IPS DF 19.7 (cell line): ENCODE measurements around the gene RNF25.

ENCODE experiments used
- DNase-seq: peaks from one replicate; pipeline ENCODE4 v3.0.0-alpha.2; 2013; ENCODE audit warnings: low read depth, low spot score

Gene RNF25

DNA sequence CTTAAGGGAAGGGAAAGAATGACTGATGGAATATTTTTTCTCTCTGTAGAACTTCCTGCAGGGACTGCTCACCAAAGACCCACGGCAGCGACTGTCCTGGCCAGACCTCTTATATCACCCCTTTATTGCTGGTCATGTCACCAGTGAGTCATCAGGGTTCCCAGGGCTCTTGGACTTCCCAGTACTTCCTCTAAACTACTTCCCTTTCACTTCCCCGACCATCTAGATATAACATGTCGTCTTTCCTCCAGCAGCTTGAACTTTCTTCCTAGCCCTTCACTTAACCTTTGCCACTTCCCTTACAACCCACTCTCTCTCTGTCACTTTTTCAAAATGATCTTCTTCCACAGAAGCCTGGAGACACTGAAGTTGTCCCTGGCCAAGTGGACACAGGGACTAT, 7.3 kb upstream of the RNF25 start:
- DNase-seq, result no peak

DNA sequence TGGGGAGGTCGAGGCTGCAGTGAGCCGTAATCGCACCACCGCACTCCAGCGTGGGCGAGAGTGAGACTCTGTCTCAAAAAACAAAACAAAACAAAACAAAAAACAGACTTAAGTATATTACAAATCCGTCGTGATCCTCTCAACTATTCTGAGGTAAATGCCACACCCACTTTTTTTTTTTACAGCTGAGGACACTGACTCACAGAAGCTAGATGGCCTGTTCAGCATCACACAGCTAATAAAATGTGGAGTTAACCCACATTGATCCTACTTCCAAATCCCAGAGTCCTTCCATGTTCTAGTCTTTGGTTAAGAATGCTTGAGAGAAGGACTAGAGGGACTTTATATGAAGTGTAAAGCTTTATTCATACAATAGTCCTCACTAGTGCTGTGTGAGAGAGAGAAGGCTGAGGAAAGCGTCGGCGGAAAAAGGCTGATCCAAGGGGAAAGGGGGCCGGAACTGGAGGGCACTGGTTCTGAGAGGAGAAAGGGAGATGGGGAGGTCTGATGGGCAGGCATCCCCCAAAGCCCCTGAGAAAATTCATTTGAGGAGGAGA, 627 bp downstream of the RNF25 start:
- DNase-seq, result no peak

DNA sequence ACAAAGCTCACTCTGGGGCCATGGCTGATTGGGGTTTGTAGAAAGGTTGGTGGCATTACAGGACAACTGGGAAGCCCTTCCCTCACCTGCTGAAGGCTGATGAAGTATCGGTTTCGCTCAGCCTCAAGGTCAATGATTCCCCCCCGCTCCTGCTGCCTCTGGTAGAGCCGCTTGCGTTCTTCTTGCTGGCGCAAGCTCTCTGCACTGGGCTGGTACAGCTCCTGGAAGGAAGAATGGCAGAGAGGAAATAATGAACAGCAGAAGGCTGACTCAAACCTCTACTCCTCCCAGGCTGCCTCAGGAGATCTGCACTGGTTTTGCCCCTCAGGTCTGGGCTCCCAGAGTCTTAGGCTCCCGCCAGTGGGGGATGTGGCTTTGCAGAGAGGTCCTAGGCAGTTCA, 7.1 kb downstream of the RNF25 start:
- no peak for DNase-seq

DNA sequence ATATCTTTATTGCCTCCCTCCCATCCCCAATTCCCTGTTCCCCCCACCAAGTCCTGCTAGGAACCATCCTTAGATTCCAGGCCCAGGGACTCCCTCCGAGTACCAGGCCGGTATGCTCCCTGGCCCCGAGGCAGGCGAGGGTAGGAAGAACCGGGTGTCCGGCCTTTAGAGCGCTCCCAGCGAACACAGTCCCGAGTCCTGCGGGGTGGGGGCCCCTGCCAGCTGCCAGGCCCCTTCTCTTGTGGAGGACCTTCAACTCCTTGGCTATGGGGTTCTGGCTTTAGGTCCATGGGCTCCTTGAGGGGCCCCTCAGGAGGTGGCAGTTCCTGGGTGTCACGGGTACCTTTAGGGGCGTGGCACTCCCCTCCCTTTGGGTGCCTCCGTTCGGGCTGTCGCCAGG, 7.9 kb downstream of the RNF25 start:
- DNase-seq, result no peak

DNA sequence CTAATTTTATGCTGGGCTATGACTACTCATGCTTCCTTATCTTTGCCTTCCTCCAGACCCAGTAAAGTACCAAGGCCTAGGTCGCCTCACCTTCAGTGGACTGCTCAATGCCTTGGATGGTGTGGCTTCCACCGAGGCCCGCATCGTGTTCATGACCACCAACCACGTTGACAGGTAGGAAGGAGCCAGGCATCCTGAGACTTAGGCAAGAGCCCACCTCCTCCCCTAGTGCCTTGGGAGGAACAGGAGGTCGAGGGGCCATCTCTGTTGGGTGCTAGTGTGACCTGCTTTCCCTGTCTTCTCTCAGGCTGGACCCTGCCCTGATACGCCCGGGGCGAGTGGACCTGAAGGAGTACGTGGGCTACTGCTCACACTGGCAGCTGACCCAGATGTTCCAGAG, 9.0 kb downstream of the RNF25 start:
- DNase-seq, result no peak

DNA sequence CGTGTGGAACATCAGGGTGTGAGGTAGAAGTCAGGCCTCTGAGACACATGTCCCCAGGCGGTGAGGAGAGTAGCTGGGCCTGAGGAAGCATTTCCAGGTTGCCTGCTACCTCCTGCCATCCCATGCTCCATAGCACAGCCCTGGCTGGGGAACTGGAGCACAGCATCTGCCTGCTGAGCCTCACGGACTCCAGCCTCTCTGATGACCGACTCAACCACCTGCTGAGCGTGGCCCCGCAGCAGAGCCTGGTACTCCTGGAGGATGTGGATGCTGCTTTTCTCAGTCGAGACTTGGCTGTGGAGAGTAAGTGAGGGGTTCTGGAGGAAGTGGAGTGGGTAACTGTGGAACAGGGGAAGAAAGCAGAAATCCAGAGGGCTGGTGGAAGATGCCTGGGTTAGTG, 9.4 kb downstream of the RNF25 start:
- no peak for DNase-seq

DNA sequence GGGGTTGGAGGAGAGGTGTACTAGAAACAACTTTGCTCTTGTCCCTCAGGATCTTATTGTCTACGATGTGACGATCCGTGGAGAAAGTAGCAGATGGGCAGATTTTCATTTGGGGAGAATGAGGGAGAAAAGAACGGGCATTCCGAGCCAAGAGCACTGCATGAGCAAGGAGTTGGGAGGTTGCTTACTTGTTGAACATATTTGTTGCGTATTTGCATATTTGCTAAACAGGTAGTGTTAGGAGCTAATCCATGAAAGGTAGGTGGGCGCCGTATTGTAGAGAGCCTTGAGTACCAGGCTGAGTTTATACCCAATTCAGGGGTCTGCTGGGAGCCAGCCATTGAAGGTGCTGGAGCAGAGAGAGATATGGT, 11.8 kb downstream of the RNF25 start:
- DNase-seq, result no peak

DNA sequence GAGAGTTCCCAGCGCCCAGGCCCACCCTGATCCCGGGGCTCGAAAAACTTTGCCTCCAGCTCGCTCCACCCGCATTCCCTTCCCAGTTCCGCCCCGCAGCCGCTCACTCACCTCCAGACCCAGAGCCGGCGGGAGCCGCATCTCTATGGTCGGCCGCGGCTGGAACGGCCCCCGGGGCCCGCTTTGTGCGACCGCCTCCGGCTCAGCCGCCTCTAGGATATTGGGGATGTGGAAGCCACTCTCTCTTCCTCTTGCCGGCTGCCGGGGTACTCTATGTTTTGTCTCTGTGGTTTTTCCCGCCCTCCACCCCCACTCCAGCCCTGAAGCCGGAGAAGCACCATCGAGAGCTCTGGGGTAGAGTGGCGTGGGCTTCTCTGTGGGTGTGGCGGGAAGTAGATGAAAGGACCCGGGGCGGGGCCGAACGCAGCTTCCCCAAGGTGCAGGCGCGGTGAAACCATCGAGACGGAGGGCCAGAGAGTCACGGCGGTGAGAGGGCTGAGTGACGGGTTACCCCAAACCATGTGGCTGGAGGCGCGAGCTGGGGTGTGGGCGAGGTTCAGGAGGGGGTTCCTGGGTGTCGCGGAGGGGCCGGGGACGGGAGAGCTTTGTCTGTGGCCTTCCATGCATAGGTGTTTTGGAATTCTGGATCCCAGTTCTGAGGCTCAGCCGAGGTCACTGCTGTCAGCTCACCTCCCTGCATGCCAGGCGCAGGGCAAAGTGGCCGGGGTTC, 12.4 kb downstream of the RNF25 start, which contains the start of the genes BCS1L and ZNF142:
Gene BCS1L (plus strand): TSS at position 426 of the 730 bp plus-strand sequence. CDS start 1,305 bp downstream, outside the sequence.
Gene ZNF142 (minus strand): TSS at position 366 of the 730 bp plus-strand sequence. CDS start 3,194 bp downstream, outside the sequence.
- DNase-seq, result peak; percentile 74

DNA sequence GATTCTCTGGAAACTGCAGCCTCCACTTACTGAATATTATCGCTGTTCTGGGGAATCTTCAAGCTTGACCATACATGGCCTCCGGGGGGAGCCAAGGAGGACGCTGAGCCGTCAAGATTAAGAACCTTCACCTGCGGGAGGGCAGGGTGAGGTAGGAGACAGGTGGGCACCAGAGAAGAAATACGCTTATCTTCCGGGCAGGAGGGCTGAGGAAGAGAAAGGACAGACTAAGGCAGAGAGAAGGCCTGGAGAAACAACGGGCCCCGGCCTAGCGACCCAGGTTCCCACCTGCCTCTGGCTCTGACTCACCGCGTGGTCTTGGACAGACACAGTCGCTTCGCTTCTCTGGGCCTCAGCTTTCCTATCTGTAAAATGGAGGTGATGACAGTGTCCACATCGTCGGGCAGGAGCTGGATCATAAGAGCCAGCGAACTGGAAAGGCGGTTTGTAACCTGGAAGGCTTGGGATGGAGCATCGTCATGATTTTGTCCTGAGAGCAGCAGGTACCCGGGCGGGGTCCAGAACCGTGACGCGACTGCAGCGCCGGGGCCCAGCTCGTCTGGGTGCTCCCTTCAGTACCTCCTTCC, 13.0 kb downstream of the RNF25 start:
- DNase-seq, result no peak

DNA sequence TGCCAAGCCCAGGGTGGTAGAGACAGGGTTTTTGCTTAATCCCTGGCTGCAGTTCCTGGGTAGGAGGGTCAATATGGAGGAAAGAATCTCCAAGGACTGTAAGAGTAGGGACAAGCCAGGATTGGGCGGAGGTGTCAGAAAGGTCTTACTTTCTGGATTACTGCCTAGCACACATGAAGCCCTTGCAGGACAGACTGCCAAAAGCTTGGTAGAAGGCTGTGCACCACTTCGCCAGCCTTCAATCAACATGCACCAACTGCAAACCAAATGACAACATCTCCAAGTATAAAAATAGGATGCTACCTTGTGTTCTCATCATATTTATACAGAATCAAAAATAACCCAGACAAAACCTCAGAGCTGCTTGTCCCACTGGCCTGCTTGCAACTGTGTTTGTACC, 16.1 kb downstream of the RNF25 start:
- DNase-seq, result no peak

DNA sequence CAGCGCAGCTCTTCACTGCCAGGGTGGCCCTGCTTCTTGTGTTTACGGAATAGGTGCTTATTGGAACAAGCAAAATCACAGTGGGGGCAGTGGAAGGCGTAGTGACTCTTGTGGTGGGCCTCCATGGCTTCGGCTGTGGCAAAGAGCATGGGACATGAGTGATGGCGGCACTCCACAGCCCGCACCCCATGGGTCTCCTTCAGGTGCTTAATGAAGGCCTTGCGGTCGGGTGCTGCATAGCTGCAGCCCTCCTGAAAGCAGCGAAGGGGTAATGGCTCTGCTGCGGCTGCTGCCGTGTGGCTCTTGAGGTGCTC, 23.1 kb downstream of the RNF25 start:
- no peak for DNase-seq

DNA sequence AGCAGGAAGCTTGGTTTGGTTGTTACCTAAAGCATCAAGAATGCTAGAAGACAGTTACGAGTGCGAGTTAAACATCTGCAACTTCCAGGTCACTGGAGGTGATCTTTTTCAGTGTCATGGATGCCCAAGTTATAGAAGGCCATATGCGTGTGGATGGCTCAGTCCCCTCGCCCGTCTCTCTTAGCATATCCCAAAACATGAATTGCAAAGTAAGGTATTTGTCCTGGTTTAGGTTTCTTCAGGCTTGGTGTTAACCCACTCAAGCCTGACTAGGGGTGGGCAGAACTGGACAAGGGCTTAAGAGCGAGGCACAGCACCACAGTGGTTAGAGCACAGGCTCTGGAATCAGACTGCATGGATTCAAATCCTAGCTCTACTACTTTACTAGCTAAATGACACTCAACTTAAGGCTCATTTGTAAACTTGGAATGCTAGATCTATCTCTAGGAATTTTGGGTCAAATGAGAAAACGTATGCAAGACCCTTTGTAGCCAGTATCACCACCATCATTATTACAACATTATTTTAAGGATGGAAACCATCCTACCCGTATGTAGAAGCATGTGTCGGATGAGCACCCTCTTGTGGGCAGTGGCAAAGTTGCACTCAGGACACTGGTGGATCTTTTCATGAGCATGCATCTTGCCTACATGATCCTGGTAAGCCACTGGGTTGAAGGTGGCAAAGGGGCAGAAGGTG, 23.6 kb downstream of the RNF25 start:
- no peak for DNase-seq

DNA sequence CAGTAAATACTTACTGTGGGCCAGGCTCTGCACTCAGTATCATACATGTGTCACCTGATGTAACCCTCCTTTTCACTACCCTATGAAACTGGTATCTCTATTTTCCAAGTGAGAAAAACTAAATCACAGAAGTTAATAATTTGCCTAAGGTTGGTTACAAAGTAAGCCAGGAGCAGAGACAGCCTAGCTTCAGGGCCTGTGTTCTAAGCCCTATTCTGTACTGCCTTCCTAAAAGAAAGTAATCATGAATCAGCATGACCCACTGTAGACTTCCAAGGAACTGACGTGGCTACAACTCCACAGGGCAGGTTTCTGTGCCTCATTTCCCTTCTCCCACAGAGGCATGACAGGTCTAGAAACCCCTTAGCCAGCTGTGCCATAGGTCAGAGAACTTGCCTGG, 26.7 kb downstream of the RNF25 start:
- DNase-seq, result no peak

DNA sequence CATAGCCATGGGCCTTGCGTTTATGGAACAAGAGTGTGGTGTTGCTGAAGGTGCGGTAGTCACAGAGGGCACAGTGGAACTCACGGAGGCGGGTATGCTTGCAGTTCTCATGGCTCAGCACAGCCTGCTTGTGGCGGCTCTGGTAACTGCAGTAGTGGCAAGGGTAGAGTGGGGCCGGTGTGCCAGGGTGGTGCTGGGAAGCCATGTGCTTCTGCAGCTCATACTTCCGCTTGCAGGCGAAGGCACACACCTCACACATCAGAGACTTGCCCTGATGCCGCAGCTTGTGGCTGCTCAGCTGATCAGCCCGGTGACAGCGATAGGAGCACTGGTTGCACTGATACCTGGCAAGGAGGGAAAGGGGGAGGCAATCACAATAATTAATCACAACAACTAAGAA, 27.1 kb downstream of the RNF25 start:
- no peak for DNase-seq

DNA sequence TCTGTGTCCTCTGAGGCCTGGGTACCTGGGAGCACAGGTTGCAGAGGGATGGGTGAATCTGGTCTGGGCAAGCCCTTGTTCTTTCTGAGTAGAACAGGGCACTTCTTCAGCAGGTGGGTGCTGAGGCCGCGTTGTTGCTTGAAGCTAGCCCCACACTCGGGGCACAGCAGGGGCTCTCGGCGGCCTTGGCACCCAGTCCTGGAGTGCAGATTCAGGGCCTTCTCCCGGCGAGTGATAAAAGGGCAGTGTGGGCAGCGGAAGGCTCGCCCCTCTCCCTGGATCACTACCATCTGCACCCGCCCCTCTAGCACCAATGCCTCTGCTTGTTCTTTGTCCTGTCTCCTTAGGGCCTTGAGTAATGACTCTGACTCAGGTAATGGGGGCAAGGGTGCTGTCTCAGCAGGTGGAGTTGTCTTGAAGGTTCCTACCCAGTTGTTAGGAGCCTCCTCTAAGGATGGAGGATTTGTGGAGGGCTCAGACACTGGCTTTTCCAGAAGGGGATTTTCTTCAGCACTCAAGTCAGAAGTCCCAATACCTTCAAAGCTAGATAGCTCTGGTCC, 28.0 kb downstream of the RNF25 start:
- no peak for DNase-seq

DNA sequence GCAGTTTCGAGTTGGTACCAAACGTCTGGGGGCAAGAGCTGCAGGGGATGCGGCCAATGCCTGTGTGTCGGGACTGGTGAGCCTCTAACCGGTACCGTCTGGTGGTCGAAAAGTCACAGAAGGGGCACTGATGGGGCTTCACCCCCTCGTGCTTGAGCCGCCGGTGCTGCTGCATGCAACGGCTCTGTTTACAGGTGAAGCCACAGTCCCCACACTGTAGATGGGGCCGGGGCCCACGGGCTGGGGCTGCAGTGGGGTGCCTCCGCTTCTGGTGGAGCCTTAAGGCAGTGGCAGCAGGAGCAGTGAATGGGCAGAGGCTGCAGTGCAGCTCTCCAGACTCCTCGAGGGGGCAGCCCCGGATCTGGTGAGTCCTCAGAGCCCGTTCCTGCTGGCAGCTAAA, 29.0 kb downstream of the RNF25 start:
- DNase-seq, result no peak

DNA sequence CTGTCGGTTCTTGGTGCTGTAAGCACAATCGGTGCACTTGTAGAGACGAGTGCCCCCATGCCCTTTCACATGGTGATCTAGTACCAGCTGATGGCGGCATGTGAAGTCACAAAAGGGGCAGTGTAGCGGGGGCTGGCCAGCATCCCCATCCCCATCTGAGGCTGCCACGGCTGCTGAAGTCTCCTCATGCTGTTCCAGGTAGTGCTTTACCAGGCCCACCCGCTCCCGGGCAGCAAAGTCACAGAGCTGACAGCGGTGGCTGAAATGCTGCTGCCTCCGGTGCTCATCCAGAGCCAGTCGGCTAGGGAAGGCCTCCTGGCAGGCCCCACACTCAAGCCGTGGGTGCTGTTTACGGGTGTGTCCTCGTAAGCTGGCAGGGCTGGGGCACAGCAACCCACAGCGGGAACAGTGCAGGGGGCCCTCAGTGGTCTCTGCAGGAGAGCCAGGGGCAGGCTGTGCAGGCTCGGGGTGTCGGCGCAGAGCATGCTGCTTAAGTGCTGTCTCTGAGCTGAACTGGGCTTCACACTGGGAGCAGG, 29.6 kb downstream of the RNF25 start:
- DNase-seq, result no peak

DNA sequence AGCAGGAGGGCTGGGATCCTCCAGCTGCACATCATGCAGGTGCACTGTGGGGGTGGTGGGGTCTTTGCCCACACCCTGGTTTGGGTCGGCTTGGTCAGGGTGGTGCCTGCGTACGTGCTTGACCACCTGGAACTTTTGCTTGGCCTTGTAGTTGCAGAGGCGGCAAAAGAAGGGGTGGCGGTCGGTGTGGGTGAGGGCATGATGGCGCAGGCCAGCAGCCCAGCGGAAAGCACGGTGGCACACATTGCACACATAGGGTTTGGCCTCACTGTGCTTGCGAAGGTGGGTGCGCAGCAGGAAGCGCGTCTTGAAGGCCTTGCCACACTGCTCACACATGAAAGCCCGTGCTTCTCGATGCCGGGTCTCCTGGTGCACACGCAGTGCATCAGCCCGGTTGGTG, 33.4 kb downstream of the RNF25 start:
- no peak for DNase-seq

DNA sequence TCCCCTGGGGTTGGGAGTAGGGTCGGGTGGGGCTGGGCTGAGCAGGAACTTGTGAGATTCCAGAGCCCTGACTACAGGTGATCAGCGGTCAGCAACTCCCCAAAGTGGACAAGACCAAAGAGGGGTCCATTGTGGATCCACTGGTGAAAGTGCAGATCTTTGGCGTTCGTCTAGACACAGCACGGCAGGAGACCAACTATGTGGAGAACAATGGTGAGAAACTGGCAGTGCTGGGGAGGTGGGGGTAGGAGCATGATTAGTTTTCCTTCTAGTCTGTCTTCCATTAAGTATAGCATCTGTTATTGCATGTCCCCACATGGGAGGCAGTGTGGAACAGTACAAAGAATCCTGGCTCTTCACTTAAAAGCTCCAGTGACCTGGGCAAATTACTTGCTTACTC, 36.1 kb downstream of the RNF25 start:
- DNase-seq, result no peak

DNA sequence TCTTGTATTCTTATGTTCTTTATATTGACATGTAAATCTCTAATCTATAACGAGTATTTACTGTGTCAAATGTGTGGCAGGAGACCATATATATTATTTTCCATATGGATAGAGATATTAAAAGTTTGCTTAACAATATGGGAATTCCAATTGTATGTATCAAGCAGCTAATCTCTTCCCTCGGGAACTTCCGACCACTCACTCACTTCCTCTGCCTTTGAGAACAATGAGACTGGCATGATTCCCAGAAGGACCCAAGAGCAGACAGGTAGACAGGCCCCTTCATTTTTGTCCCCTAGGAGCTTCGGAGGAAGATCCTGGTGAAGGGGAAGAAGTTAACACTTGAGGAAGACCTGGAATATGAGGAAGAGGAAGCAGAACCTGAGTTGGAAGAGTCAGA, 40.0 kb downstream of the RNF25 start:
- DNase-seq, result no peak

DNA sequence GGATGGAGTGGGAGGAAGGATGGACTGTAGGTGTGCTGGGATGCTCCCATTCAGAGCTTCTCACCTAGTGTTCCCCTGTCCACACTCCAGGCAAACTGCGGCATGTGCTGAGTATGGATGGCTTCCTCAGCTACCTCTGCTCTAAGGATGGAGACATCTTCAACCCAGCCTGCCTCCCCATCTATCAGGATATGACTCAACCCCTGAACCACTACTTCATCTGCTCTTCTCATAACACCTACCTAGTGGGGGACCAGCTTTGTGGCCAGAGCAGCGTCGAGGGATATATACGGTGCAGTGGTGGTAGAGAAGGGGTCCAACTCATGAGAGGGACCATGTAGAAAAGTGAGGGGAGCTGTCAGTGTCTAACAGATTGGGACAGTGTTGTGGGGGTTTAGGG, 43.9 kb downstream of the RNF25 start:
- DNase-seq, result no peak

DNA sequence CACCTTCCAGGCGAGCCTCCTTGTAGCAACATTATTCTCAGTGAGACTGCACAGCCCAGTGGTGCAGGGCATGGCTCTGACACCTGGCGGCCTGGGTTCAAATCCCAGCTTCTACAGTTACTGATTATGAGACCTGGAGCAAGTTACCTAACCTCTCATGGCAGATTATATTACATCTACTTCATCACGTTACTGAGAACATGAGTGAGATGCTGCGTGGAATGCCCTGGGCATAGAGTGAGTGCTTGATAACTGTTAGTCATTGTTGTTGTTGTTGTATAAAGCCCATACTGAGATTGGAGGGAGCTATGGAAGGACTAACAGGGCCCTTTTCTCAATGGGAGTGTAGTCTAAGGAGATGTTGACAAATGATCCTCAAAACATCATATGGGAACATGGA, 45.4 kb downstream of the RNF25 start:
- DNase-seq, result no peak
